ENCODE measurements around the gene IFI44L. TPM values are rescaled to one million over a fixed set of nuclear protein-coding genes. Genes with fewer than 3 reads are reported as not detected.

Gene IFI44L
- total RNA-seq, 4 donors from 2014 or later = 1.1 to 8.3 (median 4.1) TPM

DNA sequence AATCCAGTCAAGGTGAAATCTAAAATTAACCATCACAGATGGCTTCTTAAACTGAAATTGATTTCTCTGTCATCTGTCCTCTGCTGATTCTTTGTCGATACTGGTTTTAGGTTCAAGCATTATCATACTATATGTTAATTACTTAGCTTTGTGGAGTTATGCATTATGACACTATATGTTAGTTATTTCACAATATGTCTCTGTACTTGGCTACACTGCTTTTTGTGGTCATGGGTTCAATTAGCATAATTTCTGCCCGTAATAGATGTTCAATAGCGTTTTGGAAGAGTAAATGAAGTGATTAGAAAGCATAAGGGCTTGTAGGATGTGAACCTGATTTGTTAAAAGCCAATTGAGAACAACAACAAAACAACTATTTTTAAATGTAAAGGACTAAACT, 57.5 kb downstream of the IFI44L start:
- in situ Hi-C loops (cut with MboI; ENCODE audit: low sequenced_read_pairs in 4 of 4) (loop anchor here in 3 of 4 donors (10.0 kb wide), 2 partner anchors 53 to 533 kb away; partner anchors contain the start of gene IFI44L (in 3 of the 3)), intact Hi-C loops (cut with DNase I; ENCODE audit: low total_unique reads) (loop anchor here (2.0 to 5.0 kb wide), 2 partner anchors 533 to 545 kb away; no protein-coding TSS in a partner anchor)
- no peak for ATAC-seq

DNA sequence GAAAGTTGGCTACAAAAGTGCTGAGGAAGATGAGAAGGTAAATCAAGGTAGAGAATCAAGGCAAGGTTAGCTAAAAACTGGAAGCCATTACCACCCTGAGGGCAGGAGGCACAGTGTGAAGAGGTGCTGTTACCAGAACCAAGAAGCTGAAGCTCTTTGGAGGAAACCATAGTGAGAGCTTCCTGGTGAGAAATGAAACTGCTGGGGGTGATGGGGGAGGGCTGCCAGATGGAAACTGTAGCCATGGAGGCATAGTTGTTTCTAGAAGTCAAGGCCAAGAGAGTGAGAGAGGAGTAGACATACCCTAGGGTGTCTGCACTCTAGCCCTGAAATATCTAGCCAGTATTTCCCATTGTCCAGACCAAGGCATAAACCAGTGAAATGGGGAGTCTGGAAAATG, 58.1 kb downstream of the IFI44L start:
- DNase-seq = no peak
- in situ Hi-C loops (cut with MboI; ENCODE audit: low sequenced_read_pairs in 4 of 4) = loop anchor here in 3 of 4 donors (10.0 kb wide), 2 partner anchors 54 to 534 kb away; partner anchors contain the start of gene IFI44L (in 3 of the 3)

More for the DNA sequence above, 57.5 kb downstream of the IFI44L start:
- Histone ChIP-seq H3K4me1 (no peaks in the 10 kb centered on the region), H3K36me3 (no peaks in the 10 kb centered on the region), H3K27ac (no peak overlapping the region), H3K4me3 (no peak overlapping the region), H3K27me3 (no peaks in the 10 kb centered on the region), H3K9me3 (no peaks in the 10 kb centered on the region)
- TF ChIP-seq, protein P1, sequence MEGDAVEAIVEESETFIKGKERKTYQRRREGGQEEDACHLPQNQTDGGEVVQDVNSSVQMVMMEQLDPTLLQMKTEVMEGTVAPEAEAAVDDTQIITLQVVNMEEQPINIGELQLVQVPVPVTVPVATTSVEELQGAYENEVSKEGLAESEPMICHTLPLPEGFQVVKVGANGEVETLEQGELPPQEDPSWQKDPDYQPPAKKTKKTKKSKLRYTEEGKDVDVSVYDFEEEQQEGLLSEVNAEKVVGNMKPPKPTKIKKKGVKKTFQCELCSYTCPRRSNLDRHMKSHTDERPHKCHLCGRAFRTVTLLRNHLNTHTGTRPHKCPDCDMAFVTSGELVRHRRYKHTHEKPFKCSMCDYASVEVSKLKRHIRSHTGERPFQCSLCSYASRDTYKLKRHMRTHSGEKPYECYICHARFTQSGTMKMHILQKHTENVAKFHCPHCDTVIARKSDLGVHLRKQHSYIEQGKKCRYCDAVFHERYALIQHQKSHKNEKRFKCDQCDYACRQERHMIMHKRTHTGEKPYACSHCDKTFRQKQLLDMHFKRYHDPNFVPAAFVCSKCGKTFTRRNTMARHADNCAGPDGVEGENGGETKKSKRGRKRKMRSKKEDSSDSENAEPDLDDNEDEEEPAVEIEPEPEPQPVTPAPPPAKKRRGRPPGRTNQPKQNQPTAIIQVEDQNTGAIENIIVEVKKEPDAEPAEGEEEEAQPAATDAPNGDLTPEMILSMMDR (IDR thresholded peaks at IDR 0.05 in 4 of 5, conservative IDR thresholded peaks at IDR 0.05 in 1 of 5) = no peak
- no peak for TF ChIP-seq POLR2A (IDR thresholded peaks at IDR 0.05)
- DNase-seq = no peak

DNA sequence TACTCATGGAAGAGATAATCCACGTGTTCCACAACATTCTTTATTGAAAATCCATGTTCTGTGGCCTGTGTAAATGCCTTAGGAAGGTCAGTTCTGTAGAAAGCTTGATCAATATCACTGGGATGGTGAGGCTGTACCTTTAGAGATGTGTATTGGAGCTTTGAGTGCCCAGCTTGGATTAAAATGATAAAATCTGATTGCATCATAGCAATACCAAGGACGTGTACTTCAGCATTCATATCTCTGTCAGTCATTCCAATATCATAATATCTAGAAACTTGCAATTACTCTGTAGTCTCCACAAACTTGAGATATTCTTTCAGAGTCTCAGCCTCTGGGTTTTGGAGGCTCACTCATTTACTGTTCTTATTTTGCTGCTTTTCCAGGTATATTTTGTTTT, 61.0 kb downstream of the IFI44L start:
- DNase-seq (no peak), ATAC-seq (no peak)
- H3K9me3 ChIP-seq = no peaks in the 10 kb centered on the region
- in situ Hi-C loops (cut with MboI; ENCODE audit: low sequenced_read_pairs in 4 of 4) (loop anchor here in 1 of 4 donors (10.0 kb wide), 1 partner anchor 546 kb away; no protein-coding TSS in a partner anchor), intact Hi-C loops (cut with DNase I; ENCODE audit: low total_unique reads) (no loop called here)
- no peak overlapping the region for H3K4me3 ChIP-seq
- no peaks in the 10 kb centered on the region for H3K27me3 ChIP-seq
- no peak overlapping the region for H3K27ac ChIP-seq
- no peaks in the 10 kb centered on the region for H3K36me3 ChIP-seq
- TF ChIP-seq POLR2A (IDR thresholded peaks at IDR 0.05) = no peak
- TF ChIP-seq, protein P1 (IDR thresholded peaks at IDR 0.05 in 4 of 5, conservative IDR thresholded peaks at IDR 0.05 in 1 of 5) = no peak
- no peaks in the 10 kb centered on the region for H3K4me1 ChIP-seq

More for the DNA sequence above, 58.1 kb downstream of the IFI44L start:
- H3K9me3 ChIP-seq = no peaks in the 10 kb centered on the region
- no peaks in the 10 kb centered on the region for H3K36me3 ChIP-seq
- intact Hi-C loops (cut with DNase I; ENCODE audit: low total_unique reads) = loop anchor here (5.0 kb wide), 1 partner anchor 546 kb away; no protein-coding TSS in a partner anchor
- ATAC-seq = no peak
- H3K27me3 ChIP-seq = no peaks in the 10 kb centered on the region
- H3K4me1 ChIP-seq = no peaks in the 10 kb centered on the region
- no peak overlapping the region for H3K4me3 ChIP-seq
- no peak overlapping the region for H3K27ac ChIP-seq
- no peak for TF ChIP-seq POLR2A (IDR thresholded peaks at IDR 0.05)

DNA sequence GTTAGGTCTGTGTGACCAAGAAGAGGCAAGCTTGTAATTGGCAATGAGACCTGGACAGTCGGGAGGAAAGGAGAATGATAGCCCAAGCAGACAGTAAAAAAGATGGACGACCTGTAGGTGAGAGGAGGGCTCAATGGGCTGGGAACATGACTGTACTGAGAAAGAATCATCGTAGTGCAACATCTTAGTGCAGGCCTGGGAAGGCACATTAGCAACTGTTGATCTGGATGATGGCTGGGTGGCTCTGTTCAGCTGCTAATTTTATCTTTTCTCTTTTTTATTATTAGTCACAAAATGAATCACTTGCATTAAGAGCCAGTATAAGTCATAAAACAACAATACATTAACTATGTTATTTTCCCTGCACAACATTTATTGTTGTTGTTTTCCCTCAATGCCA, 62.2 kb downstream of the IFI44L start:
- no peak overlapping the region for H3K4me3 ChIP-seq
- H3K9me3 ChIP-seq = no peaks in the 10 kb centered on the region
- H3K27ac ChIP-seq = no peak overlapping the region
- no peaks in the 10 kb centered on the region for H3K36me3 ChIP-seq
- in situ Hi-C loops (cut with MboI; ENCODE audit: low sequenced_read_pairs in 4 of 4) (loop anchor here in 1 of 4 donors (10.0 kb wide), 1 partner anchor 548 kb away; no protein-coding TSS in a partner anchor), intact Hi-C loops (cut with DNase I; ENCODE audit: low total_unique reads) (no loop called here)
- DNase-seq = no peak
- ATAC-seq = no peak
- H3K4me1 ChIP-seq = no peaks in the 10 kb centered on the region
- H3K27me3 ChIP-seq = no peaks in the 10 kb centered on the region
- no peak for TF ChIP-seq POLR2A (IDR thresholded peaks at IDR 0.05)
- TF ChIP-seq, protein P1 (IDR thresholded peaks at IDR 0.05 in 4 of 5, conservative IDR thresholded peaks at IDR 0.05 in 1 of 5) = no peak

DNA sequence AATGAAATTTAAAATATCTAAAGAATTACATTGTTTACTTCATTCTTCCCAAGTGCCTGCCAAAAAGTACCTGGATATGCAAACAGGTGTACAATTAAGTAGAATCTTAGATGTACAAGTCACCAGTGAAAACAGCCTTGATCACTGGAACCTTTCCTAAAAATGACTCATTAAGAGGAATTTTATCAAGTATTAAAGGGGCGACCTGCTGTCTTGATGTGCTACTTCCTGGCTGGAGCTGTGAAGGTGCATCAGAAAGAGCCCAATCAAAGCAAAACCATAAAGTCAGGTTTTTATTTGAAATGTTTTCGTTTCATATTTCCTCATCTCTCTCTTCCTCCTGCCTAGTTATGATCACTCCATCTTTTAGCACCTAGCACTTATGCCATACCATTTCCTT, 62.8 kb downstream of the IFI44L start:
- ATAC-seq (no peak), DNase-seq (no peak)
- Histone ChIP-seq H3K27me3 (no peaks in the 10 kb centered on the region), H3K36me3 (no peaks in the 10 kb centered on the region), H3K4me1 (no peaks in the 10 kb centered on the region), H3K27ac (no peak overlapping the region), H3K9me3 (no peaks in the 10 kb centered on the region), H3K4me3 (no peak overlapping the region)
- intact Hi-C loops (cut with DNase I; ENCODE audit: low total_unique reads) = no loop called here
- in situ Hi-C loops (cut with MboI; ENCODE audit: low sequenced_read_pairs in 4 of 4) = loop anchor here in 1 of 4 donors (10.0 kb wide), 1 partner anchor 548 kb away; no protein-coding TSS in a partner anchor
- TF ChIP-seq, protein P1 (IDR thresholded peaks at IDR 0.05 in 4 of 5, conservative IDR thresholded peaks at IDR 0.05 in 1 of 5) = no peak
- no peak for TF ChIP-seq POLR2A (IDR thresholded peaks at IDR 0.05)
